HG03139 (cell line): ENCODE measurements around the gene NT5DC4.
A peak's percentile ranks its signal among the peaks of the same experiment; 100 is the strongest.

Experiments
- ATAC-seq: cut with Tn5 transposase; IDR thresholded peaks from one replicate; pipeline ENCODE4 v1.9.1; 2021; ENCODE audit not compliant: unreplicated experiment

NT5DC4 gene

DNA sequence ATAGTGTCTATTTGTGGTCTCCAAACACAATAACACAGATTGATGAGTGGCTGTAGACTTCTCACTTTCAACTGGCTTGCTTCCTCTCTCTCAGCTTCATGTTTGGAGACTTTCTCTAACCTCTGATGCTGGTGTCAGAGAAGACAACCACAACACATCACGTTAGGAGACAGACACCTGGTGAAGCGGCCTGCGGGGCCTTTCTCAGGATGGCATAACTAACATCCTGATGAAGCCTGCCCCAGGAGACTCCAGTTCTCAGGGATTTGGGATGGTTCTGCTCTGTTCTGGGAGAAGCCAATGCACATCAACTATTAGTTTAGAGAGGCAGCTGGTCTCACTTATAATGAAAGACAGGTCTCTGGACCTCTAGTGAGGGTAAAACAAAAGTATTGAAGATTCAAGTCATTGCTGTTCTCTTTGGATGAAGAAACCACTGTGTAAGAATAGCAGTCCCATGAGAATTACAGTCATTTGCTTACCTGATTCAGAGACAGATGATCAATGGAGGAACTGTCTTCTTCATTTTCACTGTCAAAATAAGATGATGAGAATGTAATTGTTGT, 61.5 kb downstream of the NT5DC4 start:
- peak; percentile 85 for ATAC-seq

DNA sequence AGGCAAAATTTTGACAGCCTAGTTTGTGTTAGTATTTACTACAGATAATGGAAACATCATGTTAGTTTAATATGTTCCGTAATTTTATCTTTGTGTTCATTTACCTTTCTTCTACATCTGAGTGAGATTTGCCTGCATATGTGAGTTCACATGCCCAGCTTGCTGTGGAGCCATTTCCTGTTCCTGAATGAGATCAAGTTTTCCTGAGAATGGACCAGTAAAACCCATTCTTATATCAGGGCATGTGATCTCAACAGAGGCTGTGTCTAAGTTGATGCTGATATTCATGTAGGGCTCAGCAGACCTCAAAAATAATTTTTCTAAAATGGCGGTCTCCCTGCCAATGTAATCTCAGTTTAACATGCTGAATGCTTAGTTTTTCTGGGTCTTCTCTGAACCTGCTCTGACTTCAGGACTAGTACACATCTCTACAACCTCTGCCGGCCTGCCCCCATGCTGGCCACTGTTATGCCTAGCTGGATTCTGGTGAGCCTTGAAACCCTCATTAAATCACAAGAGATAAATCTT, 62.4 kb downstream of the NT5DC4 start:
- ATAC-seq, result no peak

DNA sequence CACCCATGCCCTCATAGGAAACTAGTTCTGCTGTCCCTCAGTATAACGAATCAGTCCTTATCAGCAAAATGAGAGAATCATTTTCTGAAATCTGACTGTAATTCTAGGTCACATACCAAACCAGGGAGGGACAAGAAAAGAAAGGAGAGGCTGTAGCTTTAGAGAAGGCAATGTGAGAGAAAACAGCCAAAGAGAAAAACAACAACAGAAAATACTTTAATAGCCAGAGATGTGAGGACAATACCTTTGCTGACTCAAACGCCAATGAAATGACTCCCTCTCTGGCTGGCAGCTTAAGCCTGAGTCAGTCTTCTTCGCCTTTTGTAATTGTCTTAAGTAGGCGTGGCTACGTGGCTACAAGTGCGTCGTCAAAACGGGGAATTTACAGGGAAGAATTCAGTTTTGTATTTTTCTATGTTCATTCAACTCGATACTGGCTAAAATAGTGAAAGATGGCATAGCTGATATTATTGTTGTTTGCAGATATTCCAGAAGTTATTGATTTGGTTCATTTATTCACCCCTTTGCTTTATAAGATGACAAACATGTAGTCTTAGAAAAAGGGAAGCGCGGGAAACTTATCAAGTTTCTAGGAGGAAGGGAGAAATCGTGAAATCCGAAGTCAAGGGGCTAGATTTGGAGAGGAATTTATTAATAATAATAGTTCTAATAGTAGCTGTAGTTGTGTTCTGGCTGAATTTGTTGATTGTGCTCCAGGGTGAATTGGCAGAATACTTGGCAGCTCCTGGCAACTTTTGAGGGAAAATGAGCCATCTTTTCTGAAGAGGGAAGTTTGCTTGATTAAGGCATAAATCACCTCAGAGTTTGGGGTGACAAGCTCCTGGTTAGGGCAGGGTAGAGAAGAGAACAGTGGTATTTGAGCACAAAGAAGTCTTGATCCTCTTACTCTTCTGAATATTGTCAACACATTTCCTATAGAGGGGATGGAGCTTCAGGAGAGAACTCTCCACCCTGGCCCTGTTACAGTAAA, 63.7 kb downstream of the NT5DC4 start, which contains the start of gene IL1A:
IL1A (minus strand) TSS at position 295 of the 991 bp plus-strand sequence. CDS start 723 bp downstream, outside the sequence.
- no peak for ATAC-seq

DNA sequence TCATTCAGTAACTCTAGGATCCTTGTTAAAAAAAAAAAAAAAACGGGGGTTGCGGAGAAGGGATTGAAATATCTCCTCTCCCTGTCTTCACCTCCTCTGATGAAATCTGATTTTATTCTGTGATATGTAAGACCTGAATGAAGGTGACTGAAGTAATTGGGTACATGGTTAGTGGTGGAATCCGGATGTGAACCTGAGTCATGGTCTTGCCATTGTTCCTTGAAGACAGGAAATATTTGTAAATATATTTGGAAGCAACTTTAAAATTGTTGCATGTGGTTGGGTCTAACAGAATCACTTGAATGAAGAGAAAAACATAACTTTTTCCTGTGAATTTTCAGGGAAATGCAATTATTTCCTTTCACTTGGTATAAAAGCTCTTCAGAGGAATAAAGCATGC, 66.5 kb downstream of the NT5DC4 start:
- no peak for ATAC-seq

DNA sequence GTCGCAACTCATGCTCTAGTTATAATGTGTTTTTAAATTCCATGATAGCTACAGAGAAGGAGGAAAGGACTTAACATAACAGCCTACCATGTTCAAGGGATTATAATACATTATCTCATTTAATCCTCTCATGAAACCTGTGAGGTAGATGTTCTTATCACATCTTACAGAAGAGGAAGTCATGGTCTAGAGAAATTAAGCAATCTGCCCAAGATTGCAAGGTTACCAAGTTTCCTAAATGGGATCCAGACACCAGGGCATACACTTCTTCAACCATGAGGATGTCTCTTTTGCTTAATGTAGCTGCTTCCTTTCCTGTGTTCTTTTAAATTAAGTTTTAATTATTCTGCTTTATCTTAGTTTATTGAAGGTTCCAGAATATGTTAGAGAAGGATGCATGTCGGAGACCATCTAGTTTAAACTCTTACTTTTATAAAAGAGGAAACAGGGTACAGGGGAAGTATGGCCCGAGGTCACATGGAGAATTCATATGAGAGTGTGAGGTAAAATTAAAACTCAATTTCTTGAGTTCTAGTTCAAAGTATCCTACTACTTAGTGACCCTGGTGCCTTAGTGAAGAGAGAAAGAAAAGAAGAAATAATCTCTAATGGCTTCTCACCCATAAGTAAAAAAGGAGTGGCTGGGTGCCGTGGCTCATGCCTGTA, 67.0 kb downstream of the NT5DC4 start:
- ATAC-seq, result no peak

DNA sequence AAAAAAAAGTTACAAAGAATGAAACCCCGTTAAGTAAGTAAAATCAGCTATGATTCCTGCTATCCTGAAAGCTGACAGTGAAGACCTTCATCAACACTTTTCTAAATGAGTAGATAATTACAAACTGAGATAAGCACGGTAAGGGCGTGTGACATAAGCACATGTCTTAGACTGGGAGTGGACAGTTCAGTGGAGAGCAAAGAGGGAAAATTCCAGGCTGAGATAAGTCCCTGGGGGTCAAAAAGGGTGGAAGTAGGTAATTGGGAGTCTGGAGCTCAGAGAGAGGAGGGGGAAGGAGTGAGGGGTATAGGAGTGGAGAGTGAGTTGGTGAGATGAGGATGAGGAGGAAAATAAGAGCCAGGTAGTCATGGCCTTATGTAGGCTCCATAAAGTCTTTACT, 67.8 kb downstream of the NT5DC4 start:
- no peak for ATAC-seq
